Fibroblast of lung (primary cell): ENCODE measurements around the gene KRT71. TPM values are rescaled to one million over a fixed set of nuclear protein-coding genes. Genes with fewer than 3 reads are reported as not detected.

Experiments
- DNase-seq, 2 donors: peaks; one replicate each; pipeline versions ENCODE4 v3.0.0 to v3.0.0-alpha.2; 2010; ENCODE audit warnings: low read depth in 2 of 2
- H2AFZ ChIP-seq: 2 replicates; pipeline ENCODE4 v1.5.1; 2012; ENCODE audit warnings: low read length, control low read depth, inconsistent platforms
- H3K27ac ChIP-seq: 2 replicates; pipeline ENCODE4 v1.5.1; 2011; ENCODE audit warnings: low read length, control low read depth; ENCODE audit not compliant: insufficient read depth
- H3K27me3 ChIP-seq: 2 replicates; pipeline ENCODE4 v1.5.1; 2011; ENCODE audit warnings: mild to moderate bottlenecking, low read length; ENCODE audit not compliant: control insufficient read depth, insufficient read depth
- H3K36me3 ChIP-seq: 2 replicates; pipeline ENCODE4 v1.5.1; 2011; ENCODE audit warnings: low read length; ENCODE audit not compliant: control insufficient read depth, insufficient read depth
- H3K4me1 ChIP-seq: 2 replicates; pipeline ENCODE4 v1.5.1; 2011; ENCODE audit warnings: low read length; ENCODE audit not compliant: control insufficient read depth, insufficient read depth; ENCODE audit errors: extremely low read depth
- H3K4me2 ChIP-seq: 2 replicates; pipeline ENCODE4 v1.5.1; 2011; ENCODE audit warnings: low read length, control low read depth; ENCODE audit not compliant: insufficient read depth; ENCODE audit errors: extremely low read depth
- H3K4me3 ChIP-seq, 4 experiments: fragments of 200-600 bp in 1 of 4; sonication (generic) in 1 of 4; replicated peaks in 1 of 4; 2 replicates each; pipeline ENCODE4 v1.5.1; 2011 to 2016; ENCODE audit warnings: low read length in 4 of 4, low read depth in 3 of 4, mild to moderate bottlenecking in 3 of 4, control low read depth in 2 of 4, inconsistent platforms in 1 of 4, mixed read lengths in 1 of 4; ENCODE audit not compliant: insufficient read depth in 1 of 4; ENCODE audit errors: control extremely low read depth in 1 of 4
- H3K79me2 ChIP-seq: 2 replicates; pipeline ENCODE4 v1.5.1; 2012; ENCODE audit warnings: mild to moderate bottlenecking, low read length, inconsistent platforms; ENCODE audit not compliant: control insufficient read depth, insufficient read depth
- H3K9ac ChIP-seq: 2 replicates; pipeline ENCODE4 v1.5.1; 2011; ENCODE audit warnings: mild to moderate bottlenecking, low read length, control low read depth; ENCODE audit not compliant: insufficient read depth
- H3K9me3 ChIP-seq: 2 replicates; pipeline ENCODE4 v1.5.1; 2012; ENCODE audit warnings: low read depth, low read length; ENCODE audit not compliant: control insufficient read depth, insufficient read depth
- H4K20me1 ChIP-seq: 2 replicates; pipeline ENCODE4 v1.5.1; 2011; ENCODE audit warnings: low read length; ENCODE audit not compliant: control insufficient read depth, insufficient read depth; ENCODE audit errors: extremely low read depth
- EZH2 ChIP-seq: IDR thresholded peaks from 2 replicates; pipeline ENCODE4 v1.5.1; 2012; ENCODE audit warnings: low read length, control low read depth, mild to moderate bottlenecking; ENCODE audit errors: missing control alignments
- polyA plus RNA-seq, 2 donors: library from polyadenylated mRNA; depleted of rRNA in 1 of 2; stranded (reverse) in 1 of 2; unstranded in 1 of 2; fragments of >200 nt; gene quantifications; 2 replicates each; pipeline ENCODE4 v1.2.1, GENCODE V29; 2011 to 2012; ENCODE audit warnings: missing spikeins in 1 of 2
- total RNA-seq: library from RNA; depleted of rRNA; stranded (reverse); fragments of >200 nt; gene quantifications from 2 replicates; pipeline ENCODE4 v1.2.1, GENCODE V29; 2014
- TF ChIP-seq, protein P1 (sequence below), 2 donors: IDR thresholded peaks in 1 of 2; conservative IDR thresholded peaks in 1 of 2; 1 replicate in 1 of 2; 2 replicates in 1 of 2; pipeline ENCODE4 v1.5.1; 2011 to 2012; ENCODE audit warnings: low read length in 2 of 2, control low read depth in 1 of 2, inconsistent platforms in 1 of 2, low read depth in 1 of 2, mild to moderate bottlenecking in 1 of 2

Gene KRT71
- total and polyA plus RNA-seq, 2 donors (not counting 1 experiment from before 2014, with no cell fraction given): not detected

DNA sequence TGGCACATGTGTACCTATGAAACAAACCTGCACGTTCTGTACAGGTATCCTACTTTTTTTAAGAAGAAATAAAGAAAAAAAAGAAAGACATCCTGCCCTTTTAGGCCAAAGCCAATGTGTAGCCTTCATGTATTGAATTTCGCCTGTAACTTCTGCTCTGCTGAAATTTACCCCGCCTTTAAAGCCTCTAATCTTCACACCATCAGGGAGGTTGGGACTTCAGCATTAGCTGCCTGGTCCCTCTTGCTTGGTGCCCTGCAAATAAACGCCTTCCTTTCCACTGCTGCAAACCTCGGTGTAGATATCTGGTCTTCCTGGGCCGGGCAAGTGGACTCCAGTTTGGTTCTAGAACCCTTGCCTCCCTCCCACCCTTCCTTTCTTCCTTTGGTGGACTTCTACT, 2.6 kb upstream of the KRT71 start:
- no peaks in the 10 kb centered on the region for H3K9me3 ChIP-seq
- TF ChIP-seq, protein P1, sequence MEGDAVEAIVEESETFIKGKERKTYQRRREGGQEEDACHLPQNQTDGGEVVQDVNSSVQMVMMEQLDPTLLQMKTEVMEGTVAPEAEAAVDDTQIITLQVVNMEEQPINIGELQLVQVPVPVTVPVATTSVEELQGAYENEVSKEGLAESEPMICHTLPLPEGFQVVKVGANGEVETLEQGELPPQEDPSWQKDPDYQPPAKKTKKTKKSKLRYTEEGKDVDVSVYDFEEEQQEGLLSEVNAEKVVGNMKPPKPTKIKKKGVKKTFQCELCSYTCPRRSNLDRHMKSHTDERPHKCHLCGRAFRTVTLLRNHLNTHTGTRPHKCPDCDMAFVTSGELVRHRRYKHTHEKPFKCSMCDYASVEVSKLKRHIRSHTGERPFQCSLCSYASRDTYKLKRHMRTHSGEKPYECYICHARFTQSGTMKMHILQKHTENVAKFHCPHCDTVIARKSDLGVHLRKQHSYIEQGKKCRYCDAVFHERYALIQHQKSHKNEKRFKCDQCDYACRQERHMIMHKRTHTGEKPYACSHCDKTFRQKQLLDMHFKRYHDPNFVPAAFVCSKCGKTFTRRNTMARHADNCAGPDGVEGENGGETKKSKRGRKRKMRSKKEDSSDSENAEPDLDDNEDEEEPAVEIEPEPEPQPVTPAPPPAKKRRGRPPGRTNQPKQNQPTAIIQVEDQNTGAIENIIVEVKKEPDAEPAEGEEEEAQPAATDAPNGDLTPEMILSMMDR (conservative IDR thresholded peaks at IDR 0.05 in 1 of 2, IDR thresholded peaks at IDR 0.05 in 1 of 2; ENCODE audit: low read depth in 1 of 2, low read length in 2 of 2): no peak
- TF ChIP-seq EZH2: no peak
- peaks cover 2% of the 10 kb centered on the region for H3K27me3 ChIP-seq
- H2AFZ ChIP-seq: no peak overlapping the region
- H3K4me3 ChIP-seq: no peak overlapping the region
- no peak overlapping the region for H3K4me2 ChIP-seq
- DNase-seq: no peak
- H3K79me2 ChIP-seq: no peaks in the 10 kb centered on the region
- no peak overlapping the region for H3K9ac ChIP-seq
- no peaks in the 10 kb centered on the region for H3K36me3 ChIP-seq
- H4K20me1 ChIP-seq: no peaks in the 10 kb centered on the region
- no peaks in the 10 kb centered on the region for H3K4me1 ChIP-seq
- H3K27ac ChIP-seq: no peak overlapping the region

DNA sequence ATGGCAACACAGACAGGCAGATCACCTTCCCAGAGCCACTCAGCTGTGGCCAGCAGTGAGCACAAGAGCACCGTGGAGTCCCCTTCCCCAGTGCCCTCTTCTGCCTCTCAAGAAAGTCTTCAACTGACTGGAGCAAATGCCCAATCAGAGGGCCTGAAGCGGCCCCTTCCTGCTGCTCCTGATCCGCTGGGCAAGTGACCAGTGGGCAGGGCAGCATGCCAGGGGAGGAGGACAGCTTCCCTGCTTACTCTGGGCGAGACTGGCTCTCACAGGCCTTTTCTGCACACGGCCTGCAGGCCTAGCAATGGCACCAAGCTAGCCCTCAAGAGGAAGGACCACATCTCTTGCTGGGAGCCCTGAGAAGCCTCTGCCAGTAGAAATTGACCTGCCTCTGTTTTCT, 890 bp downstream of the KRT71 start:
- H3K4me2 ChIP-seq: no peak overlapping the region
- H3K36me3 ChIP-seq: no peaks in the 10 kb centered on the region
- H3K79me2 ChIP-seq: no peaks in the 10 kb centered on the region
- no peaks in the 10 kb centered on the region for H3K9me3 ChIP-seq
- H3K9ac ChIP-seq: no peak overlapping the region
- H3K4me3 ChIP-seq: no peak overlapping the region
- no peaks in the 10 kb centered on the region for H4K20me1 ChIP-seq
- H3K4me1 ChIP-seq: no peaks in the 10 kb centered on the region
- TF ChIP-seq EZH2: no peak
- TF ChIP-seq, protein P1 (conservative IDR thresholded peaks at IDR 0.05 in 1 of 2, IDR thresholded peaks at IDR 0.05 in 1 of 2; ENCODE audit: low read depth in 1 of 2, low read length in 2 of 2): no peak
- no peak overlapping the region for H3K27ac ChIP-seq
- H2AFZ ChIP-seq: no peak overlapping the region
- DNase-seq: no peak
- peaks cover 2% of the 10 kb centered on the region for H3K27me3 ChIP-seq

- no peaks in the 10 kb centered on the region for H3K36me3 ChIP-seq
- no peaks in the 10 kb centered on the region for H3K9me3 ChIP-seq
Measured at GRCh38 chr12:52551216-52551865, 1.6 kb downstream of the KRT71 start.

More at GRCh38 chr12:52551216-52551865, 1.6 kb downstream of the KRT71 start:
- Histone ChIP-seq H3K27ac (no peak overlapping the region), H2AFZ (no peak overlapping the region), H4K20me1 (no peaks in the 10 kb centered on the region), H3K79me2 (no peaks in the 10 kb centered on the region), H3K4me1 (no peaks in the 10 kb centered on the region), H3K9ac (no peak overlapping the region), H3K27me3 (peaks cover 2% of the 10 kb centered on the region), H3K4me3 (no peak overlapping the region), H3K4me2 (no peak overlapping the region)
- TF ChIP-seq, protein P1 (conservative IDR thresholded peaks at IDR 0.05 in 1 of 2, IDR thresholded peaks at IDR 0.05 in 1 of 2; ENCODE audit: low read depth in 1 of 2, low read length in 2 of 2): no peak
- TF ChIP-seq EZH2: no peak
- no peak for DNase-seq
